ENCODE measurements around the gene MON2. TPM values are rescaled to one million over a fixed set of nuclear protein-coding genes. Genes with fewer than 3 reads are reported as not detected.

Gene MON2
- total and polyA plus RNA-seq, 2 of the 13 experiments (the other 11 are each of a cell fraction or from before 2014, with no cell fraction given) = 10.5 to 24.8 TPM

DNA sequence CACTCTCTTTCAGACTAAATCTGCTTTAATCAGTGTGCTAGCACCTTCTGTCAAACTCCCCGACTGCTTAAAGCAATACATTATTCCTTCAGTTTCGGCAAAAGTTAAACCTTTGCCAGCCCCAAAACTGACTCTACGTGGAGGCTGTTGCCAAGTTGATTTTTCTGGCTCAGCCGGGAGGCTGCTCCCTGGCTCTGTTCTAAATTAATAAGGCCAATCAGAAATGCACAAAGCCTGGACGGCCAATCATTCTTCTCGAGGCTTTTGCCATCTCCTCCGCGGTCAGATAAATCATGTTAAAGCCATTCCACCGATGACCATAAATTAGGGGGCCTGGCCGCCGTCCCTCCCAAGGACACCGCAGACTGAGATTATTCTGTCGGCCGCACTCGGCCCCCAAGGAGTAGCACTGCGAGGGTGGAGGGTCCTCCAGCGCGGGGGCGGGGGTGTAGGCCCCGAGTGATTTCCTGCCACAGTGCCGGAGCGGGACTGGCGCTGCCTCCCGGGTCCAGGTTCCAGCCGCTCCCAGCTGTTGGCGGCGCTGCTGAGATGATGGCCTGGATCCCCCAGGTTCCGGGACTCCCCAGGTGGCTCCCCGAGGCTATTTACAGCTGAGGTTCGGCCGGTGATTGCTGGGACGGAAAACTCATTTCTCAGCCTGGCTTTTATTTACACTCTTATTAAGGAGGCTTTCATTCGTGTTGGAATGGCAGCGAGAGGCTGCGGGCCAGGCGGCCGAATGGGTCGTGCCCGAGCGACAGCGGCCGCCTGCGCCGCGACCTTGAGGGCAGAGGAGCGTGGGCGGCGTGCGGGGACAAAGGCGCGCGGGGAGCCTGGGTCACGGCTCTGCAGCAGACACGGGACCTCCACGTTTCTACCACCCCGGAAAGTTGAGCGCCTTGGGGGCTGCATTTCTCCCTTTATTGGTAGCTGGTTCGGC lies 165.1 kb downstream of the MON2 start (continued):
- TF ChIP-seq ZBTB40 (IDR thresholded peaks at IDR 0.05) = no peak
- no peak for TF ChIP-seq ZBTB40 (CRISPR knock-in tag; IDR thresholded peaks at IDR 0.05)
- no peak for TF ChIP-seq ZNF598 (CRISPR knock-in tag; IDR thresholded peaks at IDR 0.05; ENCODE audit: borderline replicate concordance)
- TF ChIP-seq ZNF354B (CRISPR knock-in tag; IDR thresholded peaks at IDR 0.05) = no peak
- peak; percentile 37; the same call in 1 of the 2 replicates for TF ChIP-seq ZSCAN31 (CRISPR knock-in tag; IDR thresholded peaks at IDR 0.05; ENCODE audit: low read depth)
- no peak for TF ChIP-seq HMG20B (CRISPR knock-in tag; conservative IDR thresholded peaks at IDR 0.05)
- TF ChIP-seq TMF1 (CRISPR knock-in tag; IDR thresholded peaks at IDR 0.05; ENCODE audit: low read depth) = no peak
- no peak for TF ChIP-seq TOE1 (CRISPR knock-in tag; IDR thresholded peaks at IDR 0.05)
- TF ChIP-seq REXO4 (CRISPR knock-in tag; IDR thresholded peaks at IDR 0.05; ENCODE audit: borderline replicate concordance) = no peak
- no peak for TF ChIP-seq ZNF746 (CRISPR knock-in tag; IDR thresholded peaks at IDR 0.05)
- no peak for TF ChIP-seq ZNF615 (CRISPR knock-in tag; IDR thresholded peaks at IDR 0.05; ENCODE audit: borderline replicate concordance)
- TF ChIP-seq, protein P1, sequence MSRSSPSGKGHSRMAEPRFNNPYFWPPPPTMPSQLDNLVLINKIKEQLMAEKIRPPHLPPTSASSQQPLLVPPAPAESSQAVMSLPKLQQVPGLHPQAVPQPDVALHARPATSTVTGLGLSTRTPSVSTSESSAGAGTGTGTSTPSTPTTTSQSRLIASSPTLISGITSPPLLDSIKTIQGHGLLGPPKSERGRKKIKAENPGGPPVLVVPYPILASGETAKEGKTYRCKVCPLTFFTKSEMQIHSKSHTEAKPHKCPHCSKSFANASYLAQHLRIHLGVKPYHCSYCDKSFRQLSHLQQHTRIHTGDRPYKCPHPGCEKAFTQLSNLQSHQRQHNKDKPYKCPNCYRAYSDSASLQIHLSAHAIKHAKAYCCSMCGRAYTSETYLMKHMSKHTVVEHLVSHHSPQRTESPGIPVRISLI (CRISPR knock-in tag; IDR thresholded peaks at IDR 0.05; ENCODE audit: borderline replicate concordance) = no peak
- 0 out of 2 replicates have a peak, but pooled peaks have one; percentile 62 for TF ChIP-seq CC2D1A (CRISPR knock-in tag; IDR thresholded peaks at IDR 0.05)
- TF ChIP-seq NFIB (CRISPR knock-in tag; IDR thresholded peaks at IDR 0.05; ENCODE audit: borderline replicate concordance) = no peak
- no peak for TF ChIP-seq ZNF761 (CRISPR knock-in tag; conservative IDR thresholded peaks at IDR 0.05)
- peak; percentile 70 for TF ChIP-seq XRCC5 (optimal IDR thresholded peaks at IDR 0.05; ENCODE audit: low read length)
- TF ChIP-seq, protein P2, sequence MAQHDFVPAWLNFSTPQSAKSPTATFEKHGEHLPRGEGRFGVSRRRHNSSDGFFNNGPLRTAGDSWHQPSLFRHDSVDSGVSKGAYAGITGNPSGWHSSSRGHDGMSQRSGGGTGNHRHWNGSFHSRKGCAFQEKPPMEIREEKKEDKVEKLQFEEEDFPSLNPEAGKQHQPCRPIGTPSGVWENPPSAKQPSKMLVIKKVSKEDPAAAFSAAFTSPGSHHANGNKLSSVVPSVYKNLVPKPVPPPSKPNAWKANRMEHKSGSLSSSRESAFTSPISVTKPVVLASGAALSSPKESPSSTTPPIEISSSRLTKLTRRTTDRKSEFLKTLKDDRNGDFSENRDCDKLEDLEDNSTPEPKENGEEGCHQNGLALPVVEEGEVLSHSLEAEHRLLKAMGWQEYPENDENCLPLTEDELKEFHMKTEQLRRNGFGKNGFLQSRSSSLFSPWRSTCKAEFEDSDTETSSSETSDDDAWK (CRISPR knock-in tag; IDR thresholded peaks at IDR 0.05) = no peak
- no peak for TF ChIP-seq FOXA1 (IDR thresholded peaks at IDR 0.05)
- no peak for TF ChIP-seq FOXA1 (CRISPR knock-in tag; IDR thresholded peaks at IDR 0.05)
